ENCODE results near the gene LRRN3. TPM values are rescaled to one million over a fixed set of nuclear protein-coding genes. Genes with fewer than 3 reads are reported as not detected.

Gene LRRN3
- total and polyA plus RNA-seq, 4 donors: 0.42 to 13.7 (median 2.9) TPM

DNA sequence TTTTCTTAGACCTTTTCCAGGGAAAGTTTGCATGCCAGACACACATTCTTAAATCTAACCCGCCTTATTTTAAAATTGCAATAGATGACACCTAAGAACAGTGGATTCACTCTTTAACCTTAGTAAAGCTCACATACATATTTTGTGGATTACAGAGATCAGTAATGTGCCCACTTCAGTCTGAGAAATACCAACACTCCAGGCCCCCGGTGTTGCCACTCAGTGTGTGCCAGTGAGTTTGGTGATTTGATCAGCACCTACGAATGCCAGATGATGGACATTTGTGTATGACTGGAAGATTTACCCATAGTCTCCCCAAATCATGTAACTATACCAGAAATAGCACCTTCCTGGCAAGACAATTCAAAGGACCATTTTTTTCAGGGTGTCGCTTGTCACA is 2.6 kb downstream of the LRRN3 start:
- Histone ChIP-seq H3K9ac (ENCODE audit: insufficient read depth in 1 of 2, low read length in 2 of 2) (no peak overlapping the region), H3K9me3 (ENCODE audit: control insufficient read depth in 4 of 4, insufficient read depth in 3 of 4, low read length in 3 of 4) (no peaks in the 10 kb centered on the region), H3K4me3 (no peak overlapping the region), H3K4me1 (ENCODE audit: control insufficient read depth in 5 of 5, insufficient read depth in 5 of 5, low read length in 5 of 5) (peaks cover 0 to 31% (median 8%) of the 10 kb centered on the region in 5 donors), H3K36me3 (ENCODE audit: control insufficient read depth in 4 of 4, insufficient read depth in 4 of 4, low read length in 4 of 4) (no peaks in the 10 kb centered on the region), H3K27ac (ENCODE audit: low read depth in 1 of 2, low read length in 1 of 2) (no peak overlapping the region), H3K27me3 (ENCODE audit: control insufficient read depth in 3 of 3, insufficient read depth in 3 of 3, low read length in 2 of 3) (no peaks in the 10 kb centered on the region)
- TF ChIP-seq, protein P1, sequence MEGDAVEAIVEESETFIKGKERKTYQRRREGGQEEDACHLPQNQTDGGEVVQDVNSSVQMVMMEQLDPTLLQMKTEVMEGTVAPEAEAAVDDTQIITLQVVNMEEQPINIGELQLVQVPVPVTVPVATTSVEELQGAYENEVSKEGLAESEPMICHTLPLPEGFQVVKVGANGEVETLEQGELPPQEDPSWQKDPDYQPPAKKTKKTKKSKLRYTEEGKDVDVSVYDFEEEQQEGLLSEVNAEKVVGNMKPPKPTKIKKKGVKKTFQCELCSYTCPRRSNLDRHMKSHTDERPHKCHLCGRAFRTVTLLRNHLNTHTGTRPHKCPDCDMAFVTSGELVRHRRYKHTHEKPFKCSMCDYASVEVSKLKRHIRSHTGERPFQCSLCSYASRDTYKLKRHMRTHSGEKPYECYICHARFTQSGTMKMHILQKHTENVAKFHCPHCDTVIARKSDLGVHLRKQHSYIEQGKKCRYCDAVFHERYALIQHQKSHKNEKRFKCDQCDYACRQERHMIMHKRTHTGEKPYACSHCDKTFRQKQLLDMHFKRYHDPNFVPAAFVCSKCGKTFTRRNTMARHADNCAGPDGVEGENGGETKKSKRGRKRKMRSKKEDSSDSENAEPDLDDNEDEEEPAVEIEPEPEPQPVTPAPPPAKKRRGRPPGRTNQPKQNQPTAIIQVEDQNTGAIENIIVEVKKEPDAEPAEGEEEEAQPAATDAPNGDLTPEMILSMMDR (IDR thresholded peaks at IDR 0.05; ENCODE audit: control extremely low read depth, extremely low read depth): no peak
- WGBS, 2 donors: 80 to 89% methylated on average over 4 of the region's 4 CpGs
- no peak for ATAC-seq (ENCODE audit: insufficient read depth, low FRiP score)
- no peak for DNase-seq

DNA sequence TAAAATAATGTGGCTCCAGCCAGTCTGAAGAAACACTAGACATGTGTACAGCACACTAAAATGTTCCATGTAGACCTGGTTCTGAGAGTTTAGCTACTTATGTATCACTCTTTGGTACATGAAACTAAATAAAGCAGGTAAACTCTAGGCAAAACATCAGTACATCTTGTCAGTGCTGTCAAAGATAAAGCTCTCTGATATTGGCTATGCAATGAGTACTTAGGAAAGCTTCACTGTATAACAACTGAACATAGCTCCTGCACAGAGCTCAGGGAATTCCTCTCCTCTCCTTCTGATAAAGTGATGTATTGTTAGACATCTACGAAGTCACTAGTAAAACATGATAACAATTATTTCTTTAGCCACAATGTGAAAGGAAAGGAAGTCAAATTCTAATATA is 3.5 kb downstream of the LRRN3 start:
- Histone ChIP-seq H3K36me3 (ENCODE audit: control insufficient read depth in 4 of 4, insufficient read depth in 4 of 4, low read length in 4 of 4) (no peaks in the 10 kb centered on the region), H3K9ac (ENCODE audit: insufficient read depth in 1 of 2, low read length in 2 of 2) (no peak overlapping the region), H3K27ac (ENCODE audit: low read depth in 1 of 2, low read length in 1 of 2) (no peak overlapping the region), H3K27me3 (ENCODE audit: control insufficient read depth in 3 of 3, insufficient read depth in 3 of 3, low read length in 2 of 3) (no peaks in the 10 kb centered on the region), H3K4me3 (no peak overlapping the region), H3K9me3 (ENCODE audit: control insufficient read depth in 4 of 4, insufficient read depth in 3 of 4, low read length in 3 of 4) (no peaks in the 10 kb centered on the region), H3K4me1 (ENCODE audit: control insufficient read depth in 5 of 5, insufficient read depth in 5 of 5, low read length in 5 of 5) (peaks cover 0 to 37% (median 8%) of the 10 kb centered on the region in 5 donors)
- DNase-seq (no peak), ATAC-seq (ENCODE audit: insufficient read depth, low FRiP score) (no peak)
- 60 to 64% methylated on average over 1 of the region's 1 CpG for WGBS, 2 donors
- TF ChIP-seq, protein P1 (IDR thresholded peaks at IDR 0.05; ENCODE audit: control extremely low read depth, extremely low read depth): no peak

GRCh38 chr7:111096997-111097396 is 6.1 kb downstream of the LRRN3 start:
- no peak for ATAC-seq (ENCODE audit: insufficient read depth, low FRiP score)

More at GRCh38 chr7:111096997-111097396, 6.1 kb downstream of the LRRN3 start:
- no peak for DNase-seq
- no peaks in the 10 kb centered on the region for H3K9me3 ChIP-seq (ENCODE audit: control insufficient read depth in 4 of 4, insufficient read depth in 3 of 4, low read length in 3 of 4)
- H3K4me3 ChIP-seq: no peak overlapping the region
- no peaks in the 10 kb centered on the region for H3K27me3 ChIP-seq (ENCODE audit: control insufficient read depth in 3 of 3, insufficient read depth in 3 of 3, low read length in 2 of 3)
- 88% methylated on average over 3 of the region's 3 CpGs for WGBS, 2 donors
- H3K4me1 ChIP-seq (ENCODE audit: control insufficient read depth in 5 of 5, insufficient read depth in 5 of 5, low read length in 5 of 5): peaks cover 0 to 29% (median 8%) of the 10 kb centered on the region in 5 donors
- H3K9ac ChIP-seq (ENCODE audit: insufficient read depth in 1 of 2, low read length in 2 of 2): no peak overlapping the region
- H3K27ac ChIP-seq (ENCODE audit: low read depth in 1 of 2, low read length in 1 of 2): no peak overlapping the region
- H3K36me3 ChIP-seq (ENCODE audit: control insufficient read depth in 4 of 4, insufficient read depth in 4 of 4, low read length in 4 of 4): no peaks in the 10 kb centered on the region
- TF ChIP-seq, protein P1 (IDR thresholded peaks at IDR 0.05; ENCODE audit: control extremely low read depth, extremely low read depth): no peak
